HepG2 (cell line): Measurements from ENCODE around the gene ETS2. TPM values are rescaled to one million over a fixed set of nuclear protein-coding genes. Genes with fewer than 3 reads are reported as not detected.
A peak's percentile ranks its signal among the peaks of the same experiment; 100 is the strongest.

Experiments
- ATAC-seq: fragments of 200-7000 bp; cut with Tn5 transposase; 3 replicates; pipeline ENCODE4 v1.9.1; 2020; ENCODE audit warnings: mild to moderate bottlenecking, moderate library complexity
- BruUV-seq: library from RNA; stranded (reverse); fragments of 400-500 nt; replicated peaks from 2 replicates; lab custom pipeline; 2021; lab: Mats Ljungman, UMichigan
- CTCF ChIA-PET: fragments of 300-600 bp; formaldehyde crosslinking; extraction: SDS; loops from one replicate; lab custom pipeline; 2021; ENCODE audit warnings: low total read pairs, inconsistent platforms, low intra/inter-chr PET ratio; lab: Yijun Ruan, JAX
- POLR2A ChIA-PET: fragments of 350-600 bp; sonication (Branson Sonifier 250); formaldehyde crosslinking; loops from one replicate; lab custom pipeline; 2020; ENCODE audit warnings: antibody characterized with exemption, inconsistent platforms; lab: Yijun Ruan, JAX
- DNase-seq: peaks from one replicate; pipeline ENCODE4 v3.0.0-alpha.2; 2015; ENCODE audit warnings: low spot score
- FAIRE-seq: peaks from 3 replicates; lab custom pipeline; 2011; peaks lifted over from hg19 to GRCh38; lab: Jason Lieb, UNC
- H2AFZ ChIP-seq: one replicate; pipeline ENCODE4 v1.6.1; 2011; ENCODE audit warnings: low read length, inconsistent platforms
- H3K27ac ChIP-seq: fragments of 300-600 bp; 3 replicates; pipeline ENCODE4 v1.8.0; 2011; ENCODE audit warnings: mixed run types, mild to moderate bottlenecking, mixed read lengths, low read length, inconsistent platforms; ENCODE audit not compliant: insufficient read depth; ENCODE audit errors: extremely low read length
- H3K27me3 ChIP-seq, 2 experiments: fragments of 200-600 bp in 1 of 2; 2 replicates in 1 of 2; 3 replicates in 1 of 2; pipeline versions ENCODE4 v1.6.0 to v1.8.0; 2011; ENCODE audit warnings: low read length in 2 of 2, mild to moderate bottlenecking in 2 of 2, moderate library complexity in 2 of 2, inconsistent platforms in 1 of 2; ENCODE audit not compliant: insufficient read depth in 2 of 2, control insufficient read depth in 1 of 2
- H3K36me3 ChIP-seq, 2 experiments: fragments of 200-600 bp in 1 of 2; replicated peaks in 1 of 2; 2 replicates in 1 of 2; 3 replicates in 1 of 2; pipeline versions ENCODE4 v1.5.1 to v1.8.0; 2011; ENCODE audit warnings: low read length in 2 of 2, inconsistent platforms in 1 of 2; ENCODE audit not compliant: insufficient read depth in 2 of 2, control insufficient read depth in 1 of 2
- H3K4me1 ChIP-seq: 2 replicates; pipeline ENCODE4 v1.5.1; 2012; ENCODE audit warnings: low read length, inconsistent platforms; ENCODE audit not compliant: insufficient read depth
- H3K4me2 ChIP-seq: 2 replicates; pipeline ENCODE4 v1.6.0; 2011; ENCODE audit warnings: low read depth, low read length, inconsistent platforms
- H3K4me3 ChIP-seq, 3 experiments: fragments of 200-600 bp in 1 of 3; sonication (generic), shearing (Covaris generic) in 1 of 3; replicated peaks in 1 of 3; 2 replicates each; pipeline ENCODE4 v1.5.1; 2011 to 2016; ENCODE audit warnings: low read length in 3 of 3, inconsistent platforms in 2 of 3, low read depth in 2 of 3, mild to moderate bottlenecking in 2 of 3, control low read depth in 1 of 3, mixed read lengths in 1 of 3; ENCODE audit not compliant: insufficient read depth in 1 of 3
- H3K79me2 ChIP-seq: one replicate; pipeline ENCODE4 v1.6.1; 2011; ENCODE audit warnings: low read length, inconsistent platforms; ENCODE audit not compliant: insufficient read depth
- H3K9ac ChIP-seq: 2 replicates; pipeline ENCODE4 v1.6.0; 2011; ENCODE audit warnings: mild to moderate bottlenecking, low read depth, low read length, inconsistent platforms; ENCODE audit not compliant: insufficient read depth
- H3K9me3 ChIP-seq: 2 replicates; pipeline ENCODE4 v1.5.1; 2012; ENCODE audit warnings: mild to moderate bottlenecking, low read length
- H4K20me1 ChIP-seq: 2 replicates; pipeline ENCODE4 v1.6.0; 2011; ENCODE audit warnings: inconsistent platforms, mild to moderate bottlenecking, low read length, moderate library complexity; ENCODE audit not compliant: insufficient read depth
- BHLHE40 ChIP-seq: IDR thresholded peaks from 2 replicates; pipeline ENCODE4 v1.6.1; 2011; ENCODE audit warnings: low read length, improper control_type of control experiment
- BRD4 ChIP-seq: sonication (generic); formaldehyde crosslinking; IDR thresholded peaks from 2 replicates; pipeline ENCODE4 v1.4.0; 2020; ENCODE audit warnings: missing genetic modification reagents
- GATAD2A ChIP-seq: IDR thresholded peaks from 2 replicates; pipeline ENCODE4 v1.6.1; 2016
- MAFG ChIP-seq: sonication (generic); formaldehyde crosslinking; IDR thresholded peaks from 2 replicates; pipeline ENCODE4 v1.5.1; 2020; ENCODE audit warnings: mild to moderate bottlenecking, missing genetic modification reagents
- MYC ChIP-seq: sonication (generic); formaldehyde crosslinking; IDR thresholded peaks from 2 replicates; pipeline ENCODE4 v1.9.0; 2021; ENCODE audit warnings: missing genetic modification reagents, borderline replicate concordance
- NFE2L2 ChIP-seq: fragments of 150-350 bp; IDR thresholded peaks from 2 replicates; pipeline ENCODE4 v1.6.1; 2014; ENCODE audit warnings: low read length
- PAWR ChIP-seq: sonication (generic); formaldehyde crosslinking; IDR thresholded peaks from 2 replicates; pipeline ENCODE4 v1.4.0; 2020; ENCODE audit warnings: missing genetic modification reagents, mild to moderate bottlenecking, borderline replicate concordance
- SOX13 ChIP-seq, 3 experiments: fragments of 450-650 bp in 1 of 3; sonication (generic) in 1 of 3; formaldehyde crosslinking in 1 of 3; IDR thresholded peaks in 2 of 3; conservative IDR thresholded peaks in 1 of 3; 2 replicates each; pipeline versions ENCODE4 v1.5.0 to v1.6.1; 2016 to 2020; ENCODE audit warnings: antibody characterized with exemption in 1 of 3, mild to moderate bottlenecking in 1 of 3, missing compliant biosample characterization in 1 of 3, missing genetic modification reagents in 1 of 3, moderate library complexity in 1 of 3
- SP140L ChIP-seq: sonication (generic); formaldehyde crosslinking; IDR thresholded peaks from 2 replicates; pipeline ENCODE4 v1.4.0; 2020; ENCODE audit warnings: missing genetic modification reagents, borderline replicate concordance
- TCF12 ChIP-seq, 2 experiments: fragments of 450-650 bp in 1 of 2; sonication (generic) in 1 of 2; formaldehyde crosslinking in 1 of 2; IDR thresholded peaks; 2 replicates each; pipeline versions ENCODE4 v1.6.1 to v1.8.0; 2017 to 2022; ENCODE audit warnings: antibody characterized with exemption in 1 of 2, mild to moderate bottlenecking in 1 of 2, missing genetic modification reagents in 1 of 2, moderate library complexity in 1 of 2
- ZMYM2 ChIP-seq: sonication (generic); formaldehyde crosslinking; IDR thresholded peaks from 2 replicates; pipeline ENCODE4 v1.8.0; 2022; ENCODE audit warnings: mild to moderate bottlenecking, missing genetic modification reagents
- ZNF296 ChIP-seq: sonication (generic); formaldehyde crosslinking; conservative IDR thresholded peaks from 2 replicates; pipeline ENCODE4 v1.5.0; 2020; ENCODE audit warnings: mild to moderate bottlenecking, missing genetic modification reagents
- ZNF30 ChIP-seq: sonication (generic); formaldehyde crosslinking; IDR thresholded peaks from 2 replicates; pipeline ENCODE4 v1.5.0; 2020; ENCODE audit warnings: mild to moderate bottlenecking, missing genetic modification reagents
- ZNF501 ChIP-seq: sonication (generic); formaldehyde crosslinking; IDR thresholded peaks from 2 replicates; pipeline ENCODE4 v1.5.1; 2020; ENCODE audit warnings: mild to moderate bottlenecking, moderate library complexity, missing genetic modification reagents
- ZNF644 ChIP-seq: IDR thresholded peaks from 2 replicates; pipeline ENCODE4 v1.6.1; 2016; ENCODE audit warnings: low read depth
- ZNF761 ChIP-seq: sonication (generic); formaldehyde crosslinking; conservative IDR thresholded peaks from 2 replicates; pipeline ENCODE4 v1.4.0; 2020; ENCODE audit warnings: mild to moderate bottlenecking, missing genetic modification reagents
- ZNF790 ChIP-seq: sonication (generic); formaldehyde crosslinking; IDR thresholded peaks from 2 replicates; pipeline ENCODE4 v1.8.0; 2022; ENCODE audit warnings: missing genetic modification reagents, mild to moderate bottlenecking, borderline replicate concordance
- WGBS: methylation state at CpG from one replicate; pipeline ENCODE4 v1.1.6; 2017; ENCODE audit warnings: low lambda C conversion rate; 5-methylcytosine and 5-hydroxymethylcytosine counted together
- in situ Hi-C: cut with HindIII; loops from 2 replicates; pipeline ENCODE4 v1.10.0; 2017; ENCODE audit warnings: low pct_unique_long_range_greater_than_20kb; ENCODE audit not compliant: extremely low pct_ligation_motif_present
- intact Hi-C: fragments of 100-400 bp; cut with micrococcal nuclease; formaldehyde crosslinking; loops from one replicate; pipeline ENCODE4 v1.10.0; 2022; ENCODE audit not compliant: unreplicated experiment
- polyA plus RNA-seq, 8 experiments: library from polyadenylated mRNA; depleted of rRNA in 3 of 8; stranded (reverse) in 7 of 8; unstranded in 1 of 8; fragments of >200 nt; fragmentation: Illumina TruSeq in 4 of 8; extraction: Trizol in 4 of 8; gene quantifications; 2 replicates each; pipeline versions ENCODE4 v1.2.1 to v1.2.3, GENCODE V29; 2011 to 2016; ENCODE audit warnings: low read depth in 4 of 8, missing spikeins in 1 of 8, mixed read lengths in 1 of 8; ENCODE audit not compliant: insufficient read depth in 1 of 8
- total RNA-seq, 5 experiments: library from RNA; depleted of rRNA; stranded (reverse); fragments of >200 nt; fragmentation: Illumina TruSeq; extraction: Trizol; gene quantifications; 2 replicates each; pipeline ENCODE4 v1.2.3, GENCODE V29; 2016; ENCODE audit warnings: low read depth in 1 of 5
- TF ChIP-seq, protein P1 (sequence below): sonication (generic); formaldehyde crosslinking; IDR thresholded peaks from 2 replicates; pipeline ENCODE4 v1.5.0; 2020; ENCODE audit warnings: mild to moderate bottlenecking, missing genetic modification reagents, borderline replicate concordance
- TF ChIP-seq, protein P2 (sequence below): sonication (generic); formaldehyde crosslinking; IDR thresholded peaks from 2 replicates; pipeline ENCODE4 v1.4.0; 2020; ENCODE audit warnings: low read depth, mild to moderate bottlenecking, missing genetic modification reagents

ETS2 gene
- total and polyA plus RNA-seq, 2 of the 13 experiments (the other 11 are each of a cell fraction or from before 2014, with no cell fraction given), result 24.6 to 64.4 TPM

DNA sequence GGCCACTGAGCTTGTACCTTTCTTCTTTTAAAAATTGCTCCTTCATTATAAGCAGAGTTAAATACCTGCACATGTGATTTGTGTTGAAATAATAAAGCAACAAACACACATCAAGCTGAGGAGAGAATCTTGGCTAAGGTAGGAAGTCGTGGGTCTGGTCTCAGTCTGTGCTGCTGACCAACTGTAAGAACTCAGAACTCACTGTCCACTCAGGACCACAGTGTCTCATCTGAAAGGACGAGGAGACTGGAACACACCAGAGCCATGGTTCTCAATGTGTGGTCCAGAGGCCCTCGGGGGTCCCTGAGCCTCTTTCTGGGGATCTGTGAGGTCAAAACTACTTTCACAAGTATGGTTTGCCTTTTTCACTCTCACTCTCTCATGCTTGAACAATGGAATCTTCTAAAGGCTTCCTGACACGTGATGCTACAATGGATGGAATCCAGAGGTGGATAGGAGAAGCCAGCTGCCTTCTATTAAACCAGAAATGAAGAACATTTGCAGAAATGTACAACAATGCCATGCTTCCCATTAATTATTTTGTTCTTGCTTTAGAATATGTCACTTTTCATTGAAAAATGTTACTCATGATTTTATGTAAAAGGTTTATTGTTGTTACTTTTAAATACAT lies 17.3 kb upstream of the ETS2 start:
- Histone ChIP-seq H3K36me3 (no peaks in the 10 kb centered on the region), H3K9me3 (no peaks in the 10 kb centered on the region), H3K27me3 (no peaks in the 10 kb centered on the region), H3K79me2 (no peaks in the 10 kb centered on the region), H3K4me3 (peak overlapping the region; percentile 2 to 56 (median 20); a peak in 4 of 6 replicates), H3K27ac (peak overlapping the region; percentile 97), H3K4me2 (peak overlapping the region; percentile 88), H3K4me1 (peaks cover 65% of the 10 kb centered on the region), H4K20me1 (no peaks in the 10 kb centered on the region), H3K9ac (peak overlapping the region; percentile 80), H2AFZ (no peak overlapping the region)
- in situ Hi-C loops, result no loop called here
- DNase-seq (peak; percentile 62), ATAC-seq (peak; percentile 17), FAIRE-seq (no peak)
- CTCF ChIA-PET, result no interaction called here
- POLR2A ChIA-PET, result interaction anchor here (1.2 to 3.5 kb wide), 17 partner anchors 9 to 395 kb away, joined by 3 to 44 read pairs (median 9); partner anchors contain the start of genes ETS2 and PSMG1
- intact Hi-C loops, result loop anchor here (5.0 kb wide), 1 partner anchor 34 kb away; no protein-coding TSS in a partner anchor
- no TSS peak for BruUV-seq
- WGBS, result 7% methylated on average over 4 of the region's 4 CpGs
- TF ChIP-seq ZNF644 (peak; percentile 50; the same call in 1 of the 2 replicates), ZNF761 (0 out of 2 replicates have a peak, but pooled peaks have one; percentile 5), BRD4 (CRISPR knock-in tag) (peak; percentile 44; the same call in 1 of the 2 replicates), NFE2L2 (no peak), ZNF296 (CRISPR knock-in tag) (0 out of 2 replicates have a peak, but pooled peaks have one; percentile 72), MAFG (CRISPR knock-in tag) (no peak), ZNF30 (no peak), SOX13 (IDR thresholded peaks at IDR 0.05) (no peak), SOX13 (CRISPR knock-in tag; conservative IDR thresholded peaks at IDR 0.05 in 1 of 2, IDR thresholded peaks at IDR 0.05 in 1 of 2) (peak in 1 of 2 experiments; percentile 67; a peak in 2 of 4 replicates), GATAD2A (CRISPR knock-in tag) (0 out of 2 replicates have a peak, but pooled peaks have one; percentile 12), ZNF501 (CRISPR knock-in tag) (peak; percentile 73; the same call in 1 of the 2 replicates), SP140L (CRISPR knock-in tag) (0 out of 2 replicates have a peak, but pooled peaks have one; percentile 36), PAWR (CRISPR knock-in tag) (no peak), TCF12 (IDR thresholded peaks at IDR 0.05) (no peak), TCF12 (CRISPR knock-in tag; IDR thresholded peaks at IDR 0.05) (no peak), ZMYM2 (CRISPR knock-in tag) (0 out of 2 replicates have a peak, but pooled peaks have one; percentile 53), BHLHE40 (peak; percentile 26; the same call in 1 of the 2 replicates), MYC (CRISPR knock-in tag) (0 out of 2 replicates have a peak, but pooled peaks have one; percentile 1), ZNF790 (CRISPR knock-in tag) (0 out of 2 replicates have a peak, but pooled peaks have one; percentile 38)
- TF ChIP-seq, protein P1, sequence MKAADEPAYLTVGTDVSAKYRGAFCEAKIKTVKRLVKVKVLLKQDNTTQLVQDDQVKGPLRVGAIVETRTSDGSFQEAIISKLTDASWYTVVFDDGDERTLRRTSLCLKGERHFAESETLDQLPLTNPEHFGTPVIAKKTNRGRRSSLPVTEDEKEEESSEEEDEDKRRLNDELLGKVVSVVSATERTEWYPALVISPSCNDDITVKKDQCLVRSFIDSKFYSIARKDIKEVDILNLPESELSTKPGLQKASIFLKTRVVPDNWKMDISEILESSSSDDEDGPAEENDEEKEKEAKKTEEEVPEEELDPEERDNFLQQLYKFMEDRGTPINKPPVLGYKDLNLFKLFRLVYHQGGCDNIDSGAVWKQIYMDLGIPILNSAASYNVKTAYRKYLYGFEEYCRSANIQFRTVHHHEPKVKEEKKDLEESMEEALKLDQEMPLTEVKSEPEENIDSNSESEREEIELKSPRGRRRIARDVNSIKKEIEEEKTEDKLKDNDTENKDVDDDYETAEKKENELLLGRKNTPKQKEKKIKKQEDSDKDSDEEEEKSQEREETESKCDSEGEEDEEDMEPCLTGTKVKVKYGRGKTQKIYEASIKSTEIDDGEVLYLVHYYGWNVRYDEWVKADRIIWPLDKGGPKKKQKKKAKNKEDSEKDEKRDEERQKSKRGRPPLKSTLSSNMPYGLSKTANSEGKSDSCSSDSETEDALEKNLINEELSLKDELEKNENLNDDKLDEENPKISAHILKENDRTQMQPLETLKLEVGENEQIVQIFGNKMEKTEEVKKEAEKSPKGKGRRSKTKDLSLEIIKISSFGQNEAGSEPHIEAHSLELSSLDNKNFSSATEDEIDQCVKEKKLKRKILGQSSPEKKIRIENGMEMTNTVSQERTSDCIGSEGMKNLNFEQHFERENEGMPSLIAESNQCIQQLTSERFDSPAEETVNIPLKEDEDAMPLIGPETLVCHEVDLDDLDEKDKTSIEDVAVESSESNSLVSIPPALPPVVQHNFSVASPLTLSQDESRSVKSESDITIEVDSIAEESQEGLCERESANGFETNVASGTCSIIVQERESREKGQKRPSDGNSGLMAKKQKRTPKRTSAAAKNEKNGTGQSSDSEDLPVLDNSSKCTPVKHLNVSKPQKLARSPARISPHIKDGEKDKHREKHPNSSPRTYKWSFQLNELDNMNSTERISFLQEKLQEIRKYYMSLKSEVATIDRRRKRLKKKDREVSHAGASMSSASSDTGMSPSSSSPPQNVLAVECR (CRISPR knock-in tag), result no peak
- TF ChIP-seq, protein P2, sequence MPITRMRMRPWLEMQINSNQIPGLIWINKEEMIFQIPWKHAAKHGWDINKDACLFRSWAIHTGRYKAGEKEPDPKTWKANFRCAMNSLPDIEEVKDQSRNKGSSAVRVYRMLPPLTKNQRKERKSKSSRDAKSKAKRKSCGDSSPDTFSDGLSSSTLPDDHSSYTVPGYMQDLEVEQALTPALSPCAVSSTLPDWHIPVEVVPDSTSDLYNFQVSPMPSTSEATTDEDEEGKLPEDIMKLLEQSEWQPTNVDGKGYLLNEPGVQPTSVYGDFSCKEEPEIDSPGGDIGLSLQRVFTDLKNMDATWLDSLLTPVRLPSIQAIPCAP (CRISPR knock-in tag), result no peak
